ENCODE measurements around the gene NHERF1. TPM values are rescaled to one million over a fixed set of nuclear protein-coding genes. Genes with fewer than 3 reads are reported as not detected.

The NHERF1 gene
- total and polyA plus RNA-seq, 2 of the 13 experiments (the other 11 are each of a cell fraction or from before 2014, with no cell fraction given): 169 to 269 TPM

DNA sequence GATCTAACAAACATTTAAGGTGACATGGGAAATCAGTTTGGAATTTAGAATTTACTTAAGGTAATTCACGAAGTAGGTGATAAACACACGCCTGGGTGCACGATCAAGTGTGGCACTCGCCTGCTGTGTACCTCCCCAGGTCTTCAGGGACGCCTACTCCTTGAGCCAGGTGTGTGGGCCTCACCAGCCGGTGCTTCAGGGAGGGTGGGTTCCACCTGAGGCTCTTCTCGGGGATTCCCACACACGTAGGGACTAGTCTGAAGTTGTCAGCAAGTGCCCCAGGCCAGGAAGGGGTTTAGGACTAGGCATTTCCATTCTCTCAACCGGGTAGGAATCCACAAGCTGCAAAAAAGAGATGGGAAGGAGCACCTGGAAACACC, 37.5 kb downstream of the NHERF1 start:
- no peaks in the 10 kb centered on the region for H3K27me3 ChIP-seq (ENCODE audit: control insufficient read depth in 1 of 2, insufficient read depth in 2 of 2, low read length in 2 of 2)
- no TSS peak for BruUV-seq (replicated peaks)
- in situ Hi-C loops (cut with HindIII; ENCODE audit: extremely low pct_ligation_motif_present, low pct_unique_long_range_greater_than_20kb) (no loop called here), intact Hi-C loops (cut with micrococcal nuclease; ENCODE audit: unreplicated experiment) (no loop called here)
- no peaks in the 10 kb centered on the region for H3K4me1 ChIP-seq (ENCODE audit: insufficient read depth, low read length)
- H3K36me3 ChIP-seq (replicated peaks in 1 of 2; ENCODE audit: control insufficient read depth in 1 of 2, insufficient read depth in 2 of 2, low read length in 2 of 2): peaks cover 3 to 14% of the 10 kb centered on the region in 2 experiments; a peak in 4 of 5 replicates
- FAIRE-seq (no peak), ATAC-seq (no peak), DNase-seq (ENCODE audit: low spot score) (no peak)
- no peak overlapping the region for H3K4me3 ChIP-seq (replicated peaks in 1 of 3; ENCODE audit: insufficient read depth in 1 of 3, low read depth in 2 of 3, low read length in 3 of 3)
- no peaks in the 10 kb centered on the region for H3K79me2 ChIP-seq (ENCODE audit: insufficient read depth, low read length)
- H3K9me3 ChIP-seq (ENCODE audit: low read length): no peaks in the 10 kb centered on the region
- H4K20me1 ChIP-seq (ENCODE audit: insufficient read depth, low read length): no peaks in the 10 kb centered on the region
- H3K27ac ChIP-seq (ENCODE audit: extremely low read length, insufficient read depth, low read length): no peak overlapping the region
- no peak overlapping the region for H3K9ac ChIP-seq (ENCODE audit: insufficient read depth, low read depth, low read length)
- H2AFZ ChIP-seq (ENCODE audit: low read length): no peak overlapping the region
- H3K4me2 ChIP-seq (ENCODE audit: low read depth, low read length): no peak overlapping the region
- no peak for TF ChIP-seq FOXA3 (CRISPR knock-in tag; IDR thresholded peaks at IDR 0.05)
- no peak for TF ChIP-seq POLR2AphosphoS2 (IDR thresholded peaks at IDR 0.05; ENCODE audit: low read depth, low read length)
- TF ChIP-seq, protein P1, sequence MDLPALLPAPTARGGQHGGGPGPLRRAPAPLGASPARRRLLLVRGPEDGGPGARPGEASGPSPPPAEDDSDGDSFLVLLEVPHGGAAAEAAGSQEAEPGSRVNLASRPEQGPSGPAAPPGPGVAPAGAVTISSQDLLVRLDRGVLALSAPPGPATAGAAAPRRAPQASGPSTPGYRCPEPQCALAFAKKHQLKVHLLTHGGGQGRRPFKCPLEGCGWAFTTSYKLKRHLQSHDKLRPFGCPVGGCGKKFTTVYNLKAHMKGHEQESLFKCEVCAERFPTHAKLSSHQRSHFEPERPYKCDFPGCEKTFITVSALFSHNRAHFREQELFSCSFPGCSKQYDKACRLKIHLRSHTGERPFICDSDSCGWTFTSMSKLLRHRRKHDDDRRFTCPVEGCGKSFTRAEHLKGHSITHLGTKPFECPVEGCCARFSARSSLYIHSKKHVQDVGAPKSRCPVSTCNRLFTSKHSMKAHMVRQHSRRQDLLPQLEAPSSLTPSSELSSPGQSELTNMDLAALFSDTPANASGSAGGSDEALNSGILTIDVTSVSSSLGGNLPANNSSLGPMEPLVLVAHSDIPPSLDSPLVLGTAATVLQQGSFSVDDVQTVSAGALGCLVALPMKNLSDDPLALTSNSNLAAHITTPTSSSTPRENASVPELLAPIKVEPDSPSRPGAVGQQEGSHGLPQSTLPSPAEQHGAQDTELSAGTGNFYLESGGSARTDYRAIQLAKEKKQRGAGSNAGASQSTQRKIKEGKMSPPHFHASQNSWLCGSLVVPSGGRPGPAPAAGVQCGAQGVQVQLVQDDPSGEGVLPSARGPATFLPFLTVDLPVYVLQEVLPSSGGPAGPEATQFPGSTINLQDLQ (CRISPR knock-in tag; IDR thresholded peaks at IDR 0.05): no peak
- no peak for TF ChIP-seq YEATS4 (CRISPR knock-in tag; IDR thresholded peaks at IDR 0.05; ENCODE audit: borderline replicate concordance)
- TF ChIP-seq, protein P2, sequence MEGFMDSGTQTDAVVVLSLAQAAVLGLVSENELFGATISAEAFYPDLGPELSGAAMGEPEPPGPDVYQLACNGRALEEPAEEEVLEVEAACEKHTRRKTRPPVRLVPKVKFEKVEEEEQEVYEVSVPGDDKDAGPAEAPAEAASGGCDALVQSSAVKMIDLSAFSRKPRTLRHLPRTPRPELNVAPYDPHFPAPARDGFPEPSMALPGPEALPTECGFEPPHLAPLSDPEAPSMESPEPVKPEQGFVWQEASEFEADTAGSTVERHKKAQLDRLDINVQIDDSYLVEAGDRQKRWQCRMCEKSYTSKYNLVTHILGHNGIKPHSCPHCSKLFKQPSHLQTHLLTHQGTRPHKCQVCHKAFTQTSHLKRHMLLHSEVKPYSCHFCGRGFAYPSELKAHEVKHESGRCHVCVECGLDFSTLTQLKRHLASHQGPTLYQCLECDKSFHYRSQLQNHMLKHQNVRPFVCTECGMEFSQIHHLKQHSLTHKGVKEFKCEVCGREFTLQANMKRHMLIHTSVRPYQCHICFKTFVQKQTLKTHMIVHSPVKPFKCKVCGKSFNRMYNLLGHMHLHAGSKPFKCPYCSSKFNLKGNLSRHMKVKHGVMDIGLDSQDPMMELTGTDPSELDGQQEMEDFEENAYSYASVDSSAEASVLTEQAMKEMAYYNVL (CRISPR knock-in tag; IDR thresholded peaks at IDR 0.05; ENCODE audit: borderline replicate concordance): no peak
- TF ChIP-seq GATAD2A (CRISPR knock-in tag; IDR thresholded peaks at IDR 0.05): no peak
- TF ChIP-seq ZNF34 (CRISPR knock-in tag; IDR thresholded peaks at IDR 0.05; ENCODE audit: borderline replicate concordance): no peak
- no peak for TF ChIP-seq GFI1 (CRISPR knock-in tag; IDR thresholded peaks at IDR 0.05; ENCODE audit: borderline replicate concordance)
- TF ChIP-seq POLR2G (IDR thresholded peaks at IDR 0.05; ENCODE audit: low read depth, low read length): no peak
- ChIA-PET POLR2A (interaction anchor here (1.0 kb wide), 1 partner anchor 87 kb away, joined by 4 read pairs; the partner anchor contains the start of gene FDXR), CTCF (ENCODE audit: low intra/inter-chr PET ratio, low total read pairs) (interaction anchor here (1.2 to 1.8 kb wide), 2 partner anchors 37 to 41 kb away, joined by 3 to 7 read pairs; partner anchors contain the start of gene NHERF1)
- WGBS (ENCODE audit: low lambda C conversion rate): 86% methylated on average over 7 of the region's 9 CpGs
